ENCODE measurements around the gene TULP4.
"Not testable (repeated sequence)": the region's sequence is repeated elsewhere in the genome, so short reads cannot be mapped to it uniquely, and the experiment has no call there.

TULP4 gene

DNA sequence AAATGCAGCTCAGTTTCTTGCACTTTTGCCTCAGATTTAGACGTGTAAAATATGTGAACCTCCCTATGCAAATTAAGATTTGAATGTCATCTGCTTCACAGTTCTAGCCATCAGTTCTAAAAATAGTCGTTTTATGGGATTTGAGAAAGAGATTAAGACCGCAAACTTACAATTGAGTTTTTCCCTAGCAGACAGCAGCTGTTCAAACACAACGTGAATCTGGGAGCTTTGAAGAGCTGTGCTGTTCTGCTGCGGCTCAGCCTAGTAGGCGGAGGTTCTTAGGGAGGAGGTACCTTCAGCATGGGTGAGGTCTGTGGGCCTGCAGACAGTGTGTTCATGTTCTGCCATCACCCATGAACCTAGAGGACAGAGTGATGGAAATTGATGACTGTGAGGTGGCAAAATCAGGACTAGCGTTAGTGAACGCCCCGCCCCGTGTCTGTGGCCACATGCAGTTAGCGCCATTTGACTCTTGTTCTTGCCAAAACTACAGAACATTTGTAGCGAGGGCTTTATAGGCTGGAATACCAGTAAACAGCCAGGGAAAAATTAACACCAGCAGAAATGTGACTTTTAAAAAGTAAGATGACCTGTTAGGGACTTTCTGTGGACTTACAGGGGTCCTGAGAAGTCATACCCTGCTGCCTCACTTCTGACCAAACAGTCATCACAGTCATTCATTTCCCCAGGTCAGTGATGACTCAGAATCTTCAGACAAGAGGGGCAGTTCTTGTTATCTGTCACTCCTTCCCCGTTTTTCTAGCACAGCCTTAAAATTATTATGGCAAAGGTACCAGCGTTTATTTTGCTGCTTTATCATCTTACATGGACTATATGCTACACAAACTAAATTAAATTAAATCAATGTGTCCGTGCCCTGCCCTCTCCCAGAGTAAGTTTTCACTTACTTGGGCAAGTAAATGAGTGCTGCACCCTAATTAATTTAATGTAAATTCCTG is 163.4 kb downstream of the TULP4 start:
- no peak for DNase-seq

DNA sequence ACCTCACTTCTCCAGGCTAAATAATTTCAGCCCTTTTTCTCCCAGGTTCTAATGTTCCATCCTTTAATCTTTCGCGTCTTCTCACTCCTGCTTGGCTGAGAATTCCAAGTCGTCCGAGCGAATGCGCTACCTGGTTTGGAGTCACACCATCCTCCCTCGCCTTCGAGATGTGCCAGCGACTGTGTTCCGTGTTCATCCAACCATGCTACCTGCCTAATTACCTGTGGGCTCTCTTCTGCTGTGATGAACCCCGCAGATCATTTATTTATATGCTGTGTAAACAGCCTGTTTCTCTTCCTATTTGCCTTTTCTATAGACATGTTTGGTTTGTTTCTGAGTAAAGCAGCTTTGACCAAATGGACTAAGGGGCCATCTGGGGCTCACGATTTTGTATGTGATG is 164.1 kb downstream of the TULP4 start:
- DNase-seq = no peak

DNA sequence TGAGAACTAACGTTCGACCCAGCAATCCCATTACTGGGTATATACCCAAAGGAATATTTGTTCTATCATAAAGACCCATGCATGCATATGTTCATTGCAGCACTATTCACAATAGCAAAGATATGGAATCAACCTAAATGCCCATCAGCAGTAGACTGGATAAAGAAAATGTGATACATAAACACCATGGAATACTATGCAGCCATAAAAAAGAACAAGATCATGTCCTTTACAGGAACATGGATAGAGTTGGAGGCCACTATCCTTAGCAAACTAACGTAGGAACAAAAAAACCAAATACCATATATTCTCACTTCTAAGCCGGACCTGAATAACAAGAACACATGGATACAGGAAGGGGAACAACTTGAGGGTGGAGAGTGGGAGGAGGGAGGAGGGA is 165.5 kb downstream of the TULP4 start:
- DNase-seq = not testable (repeated sequence)

DNA sequence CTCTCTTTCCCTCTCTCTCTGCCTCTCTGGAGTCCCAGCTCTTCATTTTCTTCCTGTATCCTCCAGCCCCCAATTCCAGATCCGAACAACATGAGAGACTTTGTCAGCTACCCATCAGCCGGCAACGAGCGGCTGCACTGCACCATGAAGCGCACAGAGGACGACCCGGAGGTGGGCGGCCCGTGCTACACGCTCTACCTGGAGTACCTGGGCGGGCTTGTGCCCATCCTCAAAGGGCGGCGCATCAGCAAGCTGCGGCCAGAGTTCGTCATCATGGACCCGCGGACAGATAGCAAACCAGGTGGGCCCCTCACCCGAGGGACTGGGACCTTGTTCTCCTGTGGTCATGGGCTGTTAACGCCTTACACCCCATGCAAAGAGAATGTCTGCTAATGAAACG is 168.7 kb downstream of the TULP4 start:
- DNase-seq = no peak

DNA sequence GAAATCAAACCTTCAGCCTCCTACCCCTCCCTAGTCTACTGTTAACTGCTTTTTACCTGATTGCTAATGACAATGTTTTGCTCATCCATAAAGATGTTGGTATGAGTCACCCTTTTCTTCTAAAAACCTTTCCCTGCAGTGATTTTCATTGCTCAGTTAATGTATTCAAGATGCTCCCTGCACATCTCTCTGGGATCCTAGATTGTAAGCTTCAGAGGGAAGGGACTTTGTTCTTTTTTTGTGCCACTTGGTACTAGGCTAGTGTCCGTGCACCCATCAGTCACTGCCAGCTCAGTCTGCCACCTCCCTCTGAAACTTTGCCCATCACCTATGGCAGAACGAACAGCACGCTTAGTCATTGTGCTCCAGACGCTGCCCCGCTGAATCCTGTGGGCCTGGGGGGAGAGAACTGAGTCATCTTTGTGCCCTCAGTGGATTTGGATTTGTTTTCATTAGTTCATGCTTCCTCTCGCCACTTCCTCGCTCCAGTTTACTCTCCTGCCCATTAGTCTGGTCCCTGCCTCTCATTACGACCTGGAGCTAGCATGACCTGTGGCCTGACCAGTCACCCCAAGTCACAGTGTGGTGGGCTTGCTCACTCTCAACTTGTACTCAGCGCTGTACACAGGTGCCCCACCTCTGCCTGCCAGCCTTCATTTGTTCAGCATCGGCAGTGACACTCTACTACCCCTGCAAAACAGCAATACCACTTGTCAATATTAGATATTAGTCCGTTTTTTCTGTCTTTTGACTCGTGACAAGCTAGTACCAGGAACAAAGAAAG is 169.6 kb downstream of the TULP4 start:
- no peak for DNase-seq

DNA sequence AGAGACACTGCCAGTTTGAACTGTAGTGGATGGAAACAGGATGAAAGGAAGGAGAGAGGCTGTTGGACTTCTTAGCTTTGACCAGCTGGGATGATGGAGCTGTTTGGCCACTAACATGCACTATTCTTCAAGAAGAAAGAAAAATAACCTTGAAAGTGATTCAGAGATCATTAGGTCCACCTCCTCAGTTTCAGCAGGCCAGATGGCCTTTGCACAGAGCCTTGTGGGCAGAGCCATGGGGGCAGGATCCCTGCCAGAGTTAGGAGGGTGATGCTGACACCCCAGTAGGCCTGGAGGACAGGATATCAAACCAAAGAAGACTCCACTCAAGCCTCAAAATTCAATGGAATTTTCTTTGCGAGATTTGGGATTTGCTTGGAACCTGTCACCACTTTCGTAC is 173.2 kb downstream of the TULP4 start:
- no peak for DNase-seq

DNA sequence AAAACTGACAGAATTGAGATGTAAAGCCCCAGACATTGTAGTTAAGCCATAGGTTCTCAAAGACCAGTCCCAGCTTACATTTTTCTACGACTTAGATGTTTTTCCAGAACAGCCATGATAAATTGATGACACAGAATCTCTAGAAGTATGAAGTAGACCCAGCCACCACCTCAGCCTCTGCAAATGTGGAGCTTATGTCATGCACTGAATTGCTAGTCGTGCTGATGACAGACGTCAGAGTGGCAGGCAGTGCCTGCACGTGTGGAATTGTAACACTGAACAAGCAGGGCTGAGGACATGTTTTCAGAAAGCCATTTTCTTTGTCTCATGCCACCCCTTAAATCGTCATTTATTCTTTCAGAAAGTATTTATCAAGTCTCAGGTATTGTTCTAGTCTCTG is 175.2 kb downstream of the TULP4 start:
- no peak for DNase-seq

DNA sequence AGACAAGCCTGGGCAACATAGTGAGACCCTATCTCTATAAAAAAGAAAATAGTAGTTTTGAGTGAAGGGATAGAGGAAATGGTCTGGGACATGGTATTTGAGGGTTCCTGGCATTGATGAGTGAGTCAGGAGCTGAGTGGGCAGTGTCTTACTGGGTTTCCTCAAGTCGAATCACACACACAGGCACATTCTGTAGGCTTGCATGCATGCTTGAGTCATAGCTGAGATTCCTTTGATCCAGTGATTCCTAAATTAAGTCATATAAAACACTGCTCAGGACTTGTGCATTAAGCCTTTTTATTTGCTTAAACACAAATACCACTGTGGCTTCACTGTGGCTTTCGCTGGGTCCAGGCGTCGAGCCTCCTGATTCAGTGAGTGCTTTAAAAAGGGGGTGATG is 175.8 kb downstream of the TULP4 start:
- DNase-seq = no peak

DNA sequence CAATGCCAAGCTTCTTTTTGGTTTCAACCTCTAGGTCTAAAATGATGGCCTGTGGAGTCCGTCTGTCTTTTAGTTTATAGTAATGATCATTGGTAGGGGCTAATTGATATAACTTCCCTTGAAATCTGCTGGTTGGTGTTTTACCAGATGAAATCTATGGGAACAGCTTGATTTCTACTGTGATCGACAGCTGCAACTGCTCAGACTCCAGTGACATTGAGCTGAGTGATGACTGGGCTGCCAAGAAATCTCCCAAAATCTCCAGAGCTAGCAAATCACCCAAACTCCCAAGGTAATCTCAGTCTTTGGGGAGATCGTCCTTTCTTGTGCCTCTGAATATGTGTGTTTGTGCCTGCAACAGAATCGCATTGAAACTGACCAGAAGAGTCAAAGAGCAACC is 177.2 kb downstream of the TULP4 start:
- DNase-seq = no peak

DNA sequence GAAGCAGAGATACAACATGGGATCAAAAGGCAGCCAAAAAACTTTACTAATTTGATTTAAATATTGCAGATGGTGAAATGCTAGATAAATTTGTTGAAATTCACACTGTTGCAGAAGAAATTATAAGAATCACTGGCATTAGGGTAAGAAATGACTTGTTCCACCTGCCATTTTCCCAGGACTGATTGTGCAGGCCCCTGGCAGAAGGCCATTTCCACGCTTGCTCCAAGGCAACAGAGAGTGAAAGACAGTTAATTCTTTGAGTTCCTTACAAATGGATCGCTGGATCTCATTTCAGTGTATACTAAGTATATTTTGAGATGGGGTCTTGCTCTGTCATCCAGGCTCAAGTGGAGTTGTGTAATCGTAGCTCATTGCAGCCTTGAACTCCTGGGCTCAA is 180.6 kb downstream of the TULP4 start:
- no peak for DNase-seq

DNA sequence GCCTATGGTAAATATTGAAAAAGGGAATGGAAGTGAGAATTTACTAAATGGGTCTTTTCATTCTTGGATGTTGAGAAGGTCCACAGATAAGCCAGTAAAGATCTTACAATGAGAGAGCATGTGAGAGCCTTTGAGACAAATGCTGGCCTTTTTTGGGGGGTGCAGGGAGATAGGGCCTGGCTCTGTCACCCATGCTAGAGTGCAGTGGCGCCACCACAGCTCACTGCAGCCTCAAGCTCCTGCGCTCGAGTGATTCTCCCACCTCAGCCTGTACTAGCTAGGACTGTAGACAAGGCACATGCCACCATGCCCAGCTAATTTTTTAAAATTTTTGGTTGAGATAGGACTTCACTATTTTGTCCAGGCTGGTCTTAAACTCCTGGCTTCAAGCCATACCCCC is 184.4 kb downstream of the TULP4 start:
- no peak for DNase-seq

DNA sequence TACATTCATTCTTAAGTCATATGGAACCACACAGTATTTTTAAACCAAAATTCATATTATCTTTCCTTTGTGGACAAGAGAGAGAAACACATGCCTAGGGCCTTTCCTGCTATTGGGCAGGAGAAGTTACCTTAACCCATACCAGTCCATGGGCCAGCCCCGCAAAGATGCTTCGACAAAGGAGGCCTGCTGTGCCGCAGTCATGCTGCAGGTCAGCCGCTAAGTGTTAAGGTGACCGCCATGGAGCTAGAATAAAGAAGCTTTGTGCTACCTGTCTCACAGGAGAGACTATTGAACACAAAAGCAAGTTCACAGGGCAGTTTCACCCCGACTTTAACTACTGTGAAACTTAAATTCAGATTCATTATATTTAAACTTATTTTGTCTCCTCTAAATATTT is 185.4 kb downstream of the TULP4 start:
- DNase-seq = no peak

DNA sequence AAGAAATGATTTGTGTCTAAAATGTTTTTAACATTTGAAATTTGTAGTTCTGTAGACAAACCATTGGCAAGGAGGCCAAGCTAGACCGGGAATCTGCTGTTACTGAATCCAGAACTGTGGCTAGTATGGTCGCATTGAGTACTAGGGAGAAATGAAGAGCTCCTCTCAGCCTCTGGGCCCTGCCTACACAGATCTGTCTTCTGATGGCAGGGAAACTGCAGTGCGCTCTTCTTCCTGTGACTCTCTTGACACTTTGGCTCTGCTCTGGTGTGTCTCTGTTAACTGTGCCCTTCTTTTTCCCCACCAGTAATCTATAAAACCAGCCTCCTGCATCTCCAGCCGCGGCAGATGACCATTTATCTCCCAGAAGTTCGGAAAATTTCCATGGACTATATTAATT is 186.1 kb downstream of the TULP4 start:
- no peak for DNase-seq

DNA sequence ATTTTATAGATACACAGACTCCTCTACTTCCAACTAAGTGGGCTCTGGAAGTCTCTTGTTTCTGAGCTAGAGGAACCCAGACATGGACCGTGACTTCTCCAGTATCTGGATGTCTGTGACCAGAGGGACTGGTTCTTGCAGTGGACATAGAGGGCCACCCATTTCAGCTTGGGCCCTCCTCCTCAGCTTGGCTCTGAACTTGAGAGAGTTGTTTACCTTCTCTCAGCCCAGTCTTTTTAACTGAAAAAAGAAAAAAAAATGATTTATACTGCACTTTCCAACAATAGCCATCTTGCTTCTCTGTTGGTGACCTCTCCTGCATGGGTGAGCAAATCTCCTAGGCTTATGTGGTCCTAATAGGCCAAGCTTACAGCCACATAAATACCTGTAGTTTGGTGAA is 187.3 kb downstream of the TULP4 start:
- no peak for DNase-seq

DNA sequence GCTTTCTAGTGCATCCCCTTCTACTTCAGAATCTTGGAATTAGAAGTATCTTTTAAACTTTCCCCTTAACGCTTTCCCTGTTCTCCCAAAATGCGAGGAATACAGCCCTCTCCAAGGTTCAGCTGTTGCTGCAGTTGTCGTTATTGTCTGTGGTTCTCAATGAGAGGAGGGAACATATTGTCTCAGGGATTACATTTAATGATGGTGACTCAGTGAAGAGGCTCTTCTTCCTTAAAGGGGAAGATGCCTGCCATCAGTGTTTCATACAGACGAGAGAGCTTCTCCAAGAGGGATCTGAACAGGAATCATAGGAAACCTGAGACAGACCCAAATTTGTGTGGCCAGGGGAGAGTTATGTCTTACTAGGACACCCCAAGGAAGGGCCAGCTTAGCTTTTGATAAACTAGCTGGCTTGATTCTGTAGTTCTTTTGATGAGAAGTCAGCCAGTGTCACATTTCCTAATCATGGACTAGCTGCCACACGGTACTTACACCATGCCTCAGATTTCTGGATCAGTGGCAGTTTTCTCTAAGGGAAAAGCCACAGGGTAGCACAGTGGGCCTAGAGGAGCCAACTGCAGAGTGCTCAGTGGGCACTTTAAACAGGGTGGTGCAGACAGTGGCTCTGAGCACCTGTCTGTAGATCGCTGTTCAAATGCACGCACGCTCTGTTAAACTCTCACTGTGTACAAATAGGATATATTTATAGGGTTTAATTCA is 187.9 kb downstream of the TULP4 start:
- DNase-seq = no peak

DNA sequence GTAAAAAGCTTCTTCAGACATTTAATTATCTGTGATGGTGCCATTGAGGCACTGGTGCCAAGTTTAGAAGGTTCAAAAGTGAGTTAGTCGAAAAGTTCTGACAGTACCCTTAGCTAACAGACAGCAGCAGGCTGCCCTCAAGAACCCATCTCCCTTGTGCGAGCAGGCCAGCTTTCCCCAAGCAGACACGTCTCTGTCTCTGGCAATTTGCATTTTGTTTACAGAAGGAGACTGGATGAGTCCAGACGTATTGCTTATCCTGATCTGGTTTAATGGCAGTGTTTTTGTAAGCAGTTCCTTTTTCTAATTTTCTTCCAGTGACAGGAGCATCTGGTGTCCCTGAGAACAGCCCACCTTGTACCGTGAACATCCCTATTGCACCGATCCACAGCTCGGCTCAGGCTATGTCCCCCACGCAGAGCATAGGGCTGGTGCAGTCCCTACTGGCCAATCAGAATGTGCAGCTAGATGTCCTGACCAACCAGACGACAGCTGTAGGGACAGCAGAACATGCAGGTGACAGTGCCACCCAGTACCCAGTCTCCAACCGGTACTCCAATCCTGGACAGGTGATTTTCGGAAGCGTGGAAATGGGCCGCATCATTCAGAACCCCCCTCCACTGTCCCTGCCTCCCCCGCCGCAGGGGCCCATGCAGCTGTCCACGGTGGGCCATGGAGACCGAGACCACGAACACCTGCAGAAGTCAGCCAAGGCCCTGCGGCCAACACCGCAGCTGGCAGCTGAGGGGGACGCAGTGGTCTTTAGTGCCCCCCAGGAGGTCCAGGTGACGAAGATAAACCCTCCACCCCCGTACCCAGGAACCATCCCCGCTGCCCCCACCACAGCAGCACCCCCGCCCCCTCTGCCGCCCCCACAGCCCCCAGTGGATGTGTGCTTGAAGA is 189.3 kb downstream of the TULP4 start:
- DNase-seq = no peak

DNA sequence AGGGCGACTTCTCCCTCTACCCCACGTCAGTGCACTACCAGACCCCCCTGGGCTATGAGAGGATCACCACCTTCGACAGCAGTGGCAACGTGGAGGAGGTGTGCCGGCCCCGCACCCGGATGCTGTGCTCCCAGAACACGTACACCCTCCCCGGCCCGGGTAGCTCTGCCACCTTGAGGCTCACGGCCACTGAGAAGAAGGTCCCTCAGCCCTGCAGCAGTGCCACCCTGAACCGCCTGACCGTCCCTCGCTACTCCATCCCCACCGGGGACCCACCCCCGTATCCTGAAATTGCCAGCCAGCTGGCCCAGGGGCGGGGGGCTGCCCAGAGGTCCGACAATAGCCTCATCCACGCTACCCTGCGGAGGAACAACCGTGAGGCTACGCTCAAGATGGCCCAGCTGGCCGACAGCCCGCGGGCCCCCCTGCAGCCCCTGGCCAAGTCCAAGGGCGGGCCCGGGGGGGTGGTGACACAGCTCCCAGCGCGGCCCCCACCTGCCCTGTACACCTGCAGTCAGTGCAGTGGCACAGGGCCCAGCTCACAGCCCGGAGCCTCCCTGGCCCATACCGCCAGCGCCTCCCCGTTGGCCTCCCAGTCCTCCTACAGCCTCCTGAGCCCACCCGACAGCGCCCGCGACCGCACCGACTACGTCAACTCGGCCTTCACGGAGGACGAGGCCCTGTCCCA is 190.1 kb downstream of the TULP4 start:
- DNase-seq = no peak

DNA sequence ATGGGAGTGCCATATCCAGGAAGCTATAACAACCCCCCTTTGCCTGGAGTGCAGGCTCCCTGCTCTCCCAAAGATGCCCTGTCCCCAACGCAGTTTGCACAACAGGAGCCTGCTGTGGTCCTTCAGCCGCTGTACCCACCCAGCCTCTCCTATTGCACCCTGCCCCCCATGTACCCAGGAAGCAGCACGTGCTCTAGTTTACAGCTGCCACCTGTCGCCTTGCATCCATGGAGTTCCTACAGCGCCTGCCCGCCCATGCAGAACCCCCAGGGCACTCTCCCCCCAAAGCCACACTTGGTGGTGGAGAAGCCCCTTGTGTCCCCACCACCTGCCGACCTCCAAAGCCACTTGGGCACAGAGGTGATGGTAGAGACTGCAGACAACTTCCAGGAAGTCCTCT is 191.0 kb downstream of the TULP4 start:
- no peak for DNase-seq

DNA sequence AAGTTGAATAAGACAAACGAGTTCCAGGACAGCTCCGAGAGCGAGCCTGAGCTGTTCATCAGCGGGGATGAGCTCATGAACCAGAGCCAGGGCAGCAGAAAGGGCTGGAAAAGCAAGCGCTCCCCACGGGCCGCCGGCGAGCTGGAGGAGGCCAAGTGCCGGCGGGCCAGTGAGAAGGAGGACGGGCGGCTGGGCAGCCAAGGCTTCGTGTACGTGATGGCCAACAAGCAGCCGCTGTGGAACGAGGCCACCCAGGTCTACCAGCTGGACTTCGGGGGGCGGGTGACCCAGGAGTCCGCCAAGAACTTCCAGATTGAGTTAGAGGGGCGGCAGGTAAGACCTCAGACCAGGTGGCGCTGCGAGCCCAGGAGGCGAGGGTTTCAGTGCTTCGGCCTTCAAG is 191.6 kb downstream of the TULP4 start:
- DNase-seq = no peak

DNA sequence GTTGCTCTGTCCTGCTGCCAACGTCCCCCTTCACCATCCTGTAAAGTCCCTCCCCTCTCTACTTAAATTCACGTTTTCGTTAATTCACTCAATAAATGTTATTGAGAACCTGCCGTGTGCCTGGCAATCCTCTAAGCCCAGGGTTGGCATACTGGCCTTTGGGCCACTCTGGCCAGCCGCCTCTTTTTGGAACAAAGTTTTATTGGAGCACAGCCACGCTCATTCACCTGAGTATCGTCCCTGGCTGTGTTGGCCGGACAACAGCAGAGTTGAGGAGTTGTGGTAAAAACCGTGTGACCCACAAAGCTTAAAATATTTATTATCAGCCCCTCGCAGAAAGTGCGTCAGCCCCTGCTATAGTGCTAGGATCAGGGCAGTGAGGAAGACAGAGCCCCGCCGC is 192.9 kb downstream of the TULP4 start:
- DNase-seq = no peak

DNA sequence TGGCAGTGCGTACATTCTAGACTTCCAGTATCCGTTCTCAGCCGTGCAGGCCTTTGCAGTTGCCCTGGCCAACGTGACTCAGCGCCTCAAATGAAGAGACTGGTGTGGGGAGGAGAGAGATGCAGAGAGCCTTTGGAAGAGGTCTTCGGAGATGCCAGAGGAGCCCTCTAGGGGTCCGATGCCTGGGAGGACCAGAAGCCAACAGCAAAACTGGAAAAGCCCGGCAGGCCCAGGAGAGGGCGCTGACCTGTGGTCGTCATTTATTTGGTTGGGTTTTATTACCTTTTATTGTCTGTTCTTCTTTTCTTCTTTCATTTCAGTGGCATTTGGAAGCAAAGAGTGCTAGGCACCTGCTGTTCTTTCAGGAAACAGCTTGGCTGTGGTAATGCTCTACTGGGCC is 194.3 kb downstream of the TULP4 start:
- DNase-seq = no peak

DNA sequence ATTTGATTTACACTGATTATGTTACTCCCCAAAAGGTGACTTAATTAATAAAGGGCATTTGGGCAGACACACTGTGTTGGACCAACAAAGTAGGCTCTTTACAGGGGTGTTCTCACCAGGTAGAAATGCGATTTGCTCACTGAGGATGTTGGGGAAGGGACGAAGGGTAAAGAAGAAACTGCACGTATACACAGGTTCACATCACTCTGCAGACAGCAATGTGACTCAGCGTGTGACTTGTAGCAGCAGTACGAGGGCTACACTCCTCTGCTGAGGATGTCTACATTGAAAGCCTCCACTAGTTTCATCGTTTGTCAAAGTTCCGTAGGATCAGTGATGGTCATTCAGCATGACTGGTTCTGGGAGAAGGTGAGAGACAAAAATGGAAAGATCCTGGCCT is 194.9 kb downstream of the TULP4 start:
- DNase-seq = no peak

Data from effector CD8-positive, alpha-beta T cell (primary cell).